Activated CD4-positive, alpha-beta T cell treated with anti-CD3 and anti-CD28 coated beads, Interleukin-2, amount 50 U/mL, for 1 hour (primary cell): ENCODE results near the gene UBE2K.
"Not testable (repeated sequence)": the region's sequence is repeated elsewhere in the genome, so short reads cannot be mapped to it uniquely, and the experiment has no call there.

Source experiments
- DNase-seq: peaks from one replicate; pipeline ENCODE4 v3.0.0-alpha.2; 2020

Gene UBE2K

DNA sequence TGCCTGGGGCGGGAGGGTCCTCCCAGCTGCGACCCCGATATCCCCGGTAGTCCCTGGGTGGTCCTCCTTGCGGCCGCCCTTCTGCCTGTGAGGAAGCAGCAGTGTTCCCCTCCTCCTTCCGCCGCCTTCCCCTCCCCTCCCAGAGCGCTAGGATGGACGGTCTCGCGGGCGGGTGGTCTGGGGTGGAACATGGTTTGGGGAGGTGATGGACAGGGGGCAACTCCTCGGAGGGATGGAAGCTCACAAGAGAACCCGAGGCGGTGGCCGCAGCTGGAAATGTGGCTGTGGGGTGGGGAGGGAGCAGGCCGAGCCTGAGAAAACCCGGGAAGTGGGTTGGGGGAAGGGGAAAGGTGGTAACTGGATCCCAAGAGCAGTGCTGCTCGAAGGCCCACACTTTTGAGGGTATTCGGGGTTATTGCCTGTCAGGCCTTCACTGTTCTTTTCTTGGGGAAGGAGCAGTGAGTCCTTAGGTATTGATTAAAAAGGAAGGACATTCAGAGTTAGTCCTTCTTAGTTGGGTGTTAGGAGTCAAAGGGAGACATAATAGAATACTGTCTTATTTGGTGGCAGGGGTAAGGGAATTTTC, 581 bp downstream of the UBE2K start:
- no peak for DNase-seq

DNA sequence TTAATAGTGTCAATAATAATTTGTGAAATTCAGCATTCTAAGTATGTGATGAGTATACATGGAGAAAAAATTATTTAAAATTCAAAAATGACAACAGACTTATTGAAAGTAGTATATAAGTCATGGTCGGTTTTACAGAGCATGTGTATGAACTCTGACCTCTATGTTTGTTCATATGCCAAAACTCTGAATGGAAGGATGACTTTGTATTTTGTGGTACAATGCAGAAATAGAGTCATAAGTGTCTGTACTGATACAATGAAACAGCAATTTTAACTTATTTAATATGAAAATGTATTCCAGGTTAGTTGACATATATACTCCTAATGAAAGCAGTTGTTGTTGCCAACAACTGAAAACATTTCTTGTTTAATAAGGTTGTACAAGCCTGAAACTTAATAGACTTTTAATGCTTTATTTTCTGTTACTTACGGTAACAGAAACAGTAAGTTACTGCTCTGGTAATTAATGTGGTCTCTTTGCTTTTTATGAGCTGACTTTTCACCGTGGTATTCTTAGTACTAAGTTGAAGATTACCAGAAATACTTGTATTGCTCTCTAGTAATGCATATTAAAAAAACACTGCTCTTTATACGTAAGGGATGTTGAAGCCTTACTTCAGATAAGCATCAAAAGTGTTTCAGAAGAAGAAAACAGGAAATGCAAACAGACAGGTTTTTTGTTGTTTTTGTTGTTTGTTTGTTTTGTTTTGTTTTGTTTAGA, 1.9 kb downstream of the UBE2K start:
- DNase-seq: no peak

DNA sequence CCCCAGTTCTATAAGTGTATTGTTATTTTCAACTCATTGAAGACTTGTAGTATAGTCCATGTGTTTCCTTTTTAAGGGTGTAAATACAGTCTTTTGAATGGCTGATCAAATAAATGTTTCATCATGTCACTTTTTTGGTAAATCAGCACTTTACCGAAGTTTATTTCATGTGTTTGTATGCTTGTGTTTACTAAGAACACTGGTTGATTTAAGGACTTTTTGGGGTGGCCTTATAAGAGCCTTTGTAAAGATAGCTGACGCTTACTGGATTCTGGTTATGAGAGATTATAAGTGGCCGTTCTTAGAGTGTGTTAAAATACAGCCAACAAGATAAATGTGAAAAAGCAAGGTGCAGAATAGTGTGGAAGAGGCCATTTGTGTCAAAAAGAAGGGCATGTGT, 2.6 kb downstream of the UBE2K start:
- no peak for DNase-seq

DNA sequence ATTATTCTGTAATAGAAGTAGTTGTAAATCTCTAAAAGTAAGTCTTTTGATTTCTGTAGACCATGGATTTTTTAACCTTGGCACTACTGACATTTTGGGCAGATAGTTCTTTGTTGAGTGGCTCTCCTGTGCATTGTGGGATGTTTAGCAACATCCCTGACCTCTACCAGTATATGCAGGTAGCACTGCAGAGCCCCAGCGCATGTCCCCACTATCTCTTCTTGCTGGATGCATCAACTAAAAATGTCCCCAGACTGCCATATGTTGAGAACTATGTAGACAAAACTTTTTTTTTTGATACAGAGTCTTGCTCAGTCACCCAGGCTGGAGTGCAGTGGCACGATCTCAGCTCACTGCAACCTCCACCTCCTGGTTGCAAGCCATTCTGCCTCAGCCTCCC, 4.8 kb downstream of the UBE2K start:
- DNase-seq: no peak

DNA sequence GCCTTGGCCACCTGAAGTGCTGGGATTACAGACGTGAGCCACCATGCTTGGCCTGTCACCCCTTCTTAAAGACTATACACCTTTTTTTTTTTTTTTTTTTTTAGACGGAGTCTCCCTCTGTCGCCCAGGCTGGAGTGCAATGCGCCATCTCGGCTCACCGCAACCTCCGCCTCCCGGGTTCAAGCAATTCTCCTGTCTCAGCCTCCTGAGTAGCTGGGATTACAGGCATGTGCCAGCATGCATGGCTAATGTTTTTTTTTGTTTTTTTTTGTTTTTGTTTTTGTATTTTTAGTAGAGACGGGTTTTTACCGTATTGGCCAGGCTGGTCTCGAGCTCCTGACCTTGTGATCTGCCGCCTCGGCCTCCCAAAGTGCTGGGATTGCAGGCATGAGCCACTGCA, 6.9 kb downstream of the UBE2K start:
- not testable (repeated sequence) for DNase-seq

DNA sequence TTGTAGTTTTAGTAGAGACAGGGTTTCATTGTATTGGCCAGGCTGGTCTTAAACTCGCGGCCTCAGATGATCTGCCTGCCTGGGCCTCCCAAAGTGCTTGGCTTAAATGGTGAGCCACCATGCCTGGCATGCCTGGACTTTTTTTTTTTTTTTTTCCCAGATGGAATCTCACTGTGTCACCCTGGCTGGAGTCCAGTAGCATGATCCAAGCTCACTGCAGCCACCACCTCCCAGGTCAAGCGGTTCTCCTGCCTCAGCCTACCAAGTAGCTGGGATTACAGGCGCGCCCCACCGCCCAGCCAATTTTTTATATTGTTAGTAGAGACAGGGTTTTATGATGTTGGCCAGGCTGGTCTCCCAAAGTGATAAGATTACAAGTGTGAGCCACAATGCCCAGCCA, 8.4 kb downstream of the UBE2K start:
- no peak for DNase-seq

DNA sequence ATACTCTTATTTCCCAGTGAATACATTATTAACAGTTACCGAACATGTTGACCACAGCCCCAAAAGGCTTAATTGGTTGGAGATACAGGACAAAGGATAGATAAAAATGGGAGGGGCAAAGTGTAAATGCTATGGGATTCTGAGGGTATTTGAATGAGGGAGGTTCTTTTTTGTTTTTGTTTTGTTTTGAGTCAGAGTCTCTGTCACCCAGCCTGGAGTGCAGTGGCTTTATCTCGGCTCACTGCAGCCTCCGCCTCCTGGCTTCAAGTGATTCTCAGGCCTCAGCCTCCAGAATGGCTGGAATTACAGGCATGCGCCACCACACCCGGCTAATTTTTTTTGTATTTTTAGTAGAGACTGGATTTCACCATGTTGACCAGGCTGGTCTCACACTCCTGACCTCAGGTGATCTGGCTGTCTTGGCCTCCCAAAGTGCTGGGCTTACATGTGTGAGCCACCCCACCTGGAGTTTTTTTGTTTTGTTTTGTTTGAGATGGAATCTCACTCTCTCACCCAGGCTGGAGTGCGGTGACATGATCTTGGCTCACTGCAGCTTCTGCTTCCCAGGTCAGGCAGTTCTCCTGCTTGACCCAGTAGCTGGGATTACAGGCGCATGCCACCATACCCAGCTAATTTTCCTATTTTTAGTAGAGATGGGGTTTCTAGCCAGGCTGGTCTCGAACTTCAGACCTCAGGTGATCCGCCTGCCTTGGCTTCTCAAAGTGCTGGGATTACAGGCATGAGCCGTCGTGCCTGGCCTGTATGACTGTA, 9.0 kb downstream of the UBE2K start:
- DNase-seq: no peak

DNA sequence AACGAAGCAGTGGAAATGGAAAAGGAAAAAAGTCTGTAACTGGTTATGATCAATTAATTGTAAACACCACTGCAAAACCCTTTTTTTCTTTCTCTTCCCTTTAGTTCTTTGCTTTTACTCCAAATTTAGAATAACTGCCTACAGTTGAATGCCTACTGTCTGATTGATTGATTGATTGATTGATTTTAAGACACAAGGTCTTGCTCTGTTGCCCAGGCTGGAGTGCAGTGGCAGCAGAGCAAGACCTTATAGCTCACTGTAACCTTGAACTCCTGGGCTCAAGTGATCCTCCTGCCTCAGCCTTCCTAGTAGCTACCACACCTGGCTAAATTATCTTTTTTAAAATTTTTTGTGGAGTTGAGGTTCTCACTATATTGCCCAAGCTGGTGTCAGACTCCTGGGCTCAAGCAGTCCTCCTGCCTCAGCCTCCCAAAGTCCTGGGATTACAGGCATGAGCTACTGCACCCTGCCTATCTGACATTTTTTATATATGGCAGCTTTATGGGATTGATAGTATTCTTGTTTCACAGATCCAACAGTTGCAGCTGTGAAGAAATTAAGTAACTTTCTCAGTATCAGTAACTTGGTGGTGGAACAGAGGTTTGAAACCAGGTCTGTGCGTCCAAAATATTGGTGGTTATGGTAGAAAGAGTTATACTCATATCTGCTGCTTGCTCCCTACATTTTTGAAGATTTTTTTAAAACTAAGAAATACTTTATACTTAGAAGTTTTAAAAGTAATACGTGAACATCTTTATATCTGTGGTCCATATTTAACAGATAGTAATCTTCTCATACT, 12.4 kb downstream of the UBE2K start:
- DNase-seq: no peak

DNA sequence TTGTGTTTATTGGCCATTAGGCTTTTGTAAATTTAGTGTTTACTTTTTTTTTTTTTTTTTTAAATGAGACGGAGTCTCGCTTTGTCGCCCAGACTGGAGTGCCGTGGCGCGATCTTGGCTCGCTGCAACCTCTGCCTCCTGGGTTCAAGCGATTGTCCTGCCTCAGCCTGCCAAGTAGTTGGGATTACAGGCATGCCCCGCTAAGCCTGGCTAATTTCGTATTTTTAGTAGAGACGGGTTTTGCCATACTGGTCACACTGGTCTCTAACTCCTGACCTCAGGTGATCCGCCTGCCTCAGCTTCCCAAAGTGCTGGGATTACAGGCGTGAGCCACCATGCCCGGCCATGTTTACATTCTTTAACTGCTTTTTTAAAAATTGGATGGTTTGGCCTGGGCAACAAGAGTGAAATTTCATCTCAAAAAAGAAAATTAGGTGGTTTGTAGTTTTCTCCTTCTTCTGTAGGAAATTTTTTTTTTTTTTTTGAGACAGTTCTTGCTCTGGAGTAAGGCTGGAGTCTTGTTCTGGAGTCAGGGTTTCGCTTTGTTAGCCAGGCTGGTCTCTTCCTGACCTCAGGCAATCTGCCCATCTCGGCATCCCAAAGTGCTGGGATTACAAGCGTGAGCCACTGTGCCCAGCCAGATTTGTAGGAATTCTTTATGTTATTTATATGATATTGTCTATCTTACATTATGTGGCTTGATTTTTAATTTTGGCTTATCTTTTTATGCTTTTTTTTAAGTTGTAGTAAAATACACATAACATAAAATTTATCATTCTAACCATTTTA, 15.1 kb downstream of the UBE2K start:
- no peak for DNase-seq

DNA sequence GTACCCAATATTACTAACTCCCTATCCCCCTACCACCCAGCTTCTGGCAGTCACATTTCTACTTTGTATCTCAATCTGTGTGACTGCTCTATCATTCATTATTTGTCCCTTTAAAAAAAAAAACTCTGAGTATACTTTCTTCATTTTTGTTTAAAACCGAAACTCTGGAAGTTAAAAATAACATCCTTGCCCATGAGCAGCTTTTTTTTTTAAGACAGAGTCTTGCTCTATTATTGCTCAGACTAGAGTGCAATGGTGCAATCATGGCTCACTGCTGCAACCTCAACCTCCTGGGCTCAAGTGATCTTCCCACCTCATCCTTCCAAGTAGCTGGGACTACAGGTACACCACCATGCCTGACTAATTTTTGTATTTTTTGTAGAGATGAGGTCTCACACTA, 15.8 kb downstream of the UBE2K start:
- DNase-seq: no peak

DNA sequence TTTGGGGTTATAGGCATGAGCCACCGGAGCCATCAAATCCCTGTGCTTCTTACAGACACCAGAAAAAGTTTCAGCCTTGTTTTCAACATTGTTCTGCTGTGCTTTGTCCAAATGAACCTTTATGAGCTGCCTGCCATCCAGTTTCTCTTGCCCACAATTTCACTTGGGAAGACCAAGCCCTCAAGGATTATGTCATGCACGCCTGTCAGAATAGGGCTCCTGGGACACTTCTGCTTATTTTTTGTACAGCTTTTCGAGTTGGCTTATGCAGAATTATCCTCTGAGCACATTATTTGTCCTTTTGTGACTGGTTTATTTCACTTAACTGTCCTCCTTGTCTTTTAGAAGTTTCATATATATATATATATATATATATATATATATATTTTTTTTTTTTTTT, 16.2 kb downstream of the UBE2K start:
- no peak for DNase-seq

DNA sequence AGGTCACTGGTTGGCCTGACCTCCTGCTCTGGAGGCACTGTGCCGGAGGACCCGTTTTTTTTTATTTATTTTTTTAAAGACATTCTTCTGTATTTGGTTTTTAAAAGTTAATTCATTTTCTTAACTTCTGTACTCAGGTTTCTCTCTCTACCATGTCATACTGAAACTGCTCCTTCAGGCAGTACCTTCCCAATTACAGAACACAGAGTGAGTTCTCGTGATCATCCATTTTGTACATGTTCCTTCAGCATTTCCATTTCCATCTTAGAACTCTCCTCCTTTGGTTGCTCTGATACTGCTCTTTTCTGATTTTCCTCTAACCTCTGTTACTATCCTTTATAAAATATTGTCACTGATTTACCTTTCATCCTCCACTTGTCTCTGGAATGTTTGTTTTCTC, 17.9 kb downstream of the UBE2K start:
- no peak for DNase-seq

DNA sequence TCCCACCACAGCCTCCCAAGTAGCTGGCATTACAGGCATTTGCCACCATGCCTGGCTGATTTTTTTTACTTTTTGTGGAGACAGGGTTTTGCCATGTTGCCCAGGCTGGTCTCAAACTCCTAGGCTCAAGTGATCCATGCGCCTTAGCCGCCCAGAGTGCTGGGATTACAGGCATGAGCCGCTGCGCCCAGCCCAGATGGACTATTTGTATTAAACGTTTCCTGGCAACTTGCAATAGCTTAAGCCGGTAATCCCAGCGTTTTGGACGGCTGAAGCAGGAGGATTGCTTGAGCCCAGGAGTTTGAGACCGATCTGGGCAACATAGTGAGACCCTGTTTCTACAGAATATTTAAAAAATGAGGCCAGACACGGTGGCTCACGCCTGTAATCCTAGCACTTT, 18.4 kb downstream of the UBE2K start:
- no peak for DNase-seq

DNA sequence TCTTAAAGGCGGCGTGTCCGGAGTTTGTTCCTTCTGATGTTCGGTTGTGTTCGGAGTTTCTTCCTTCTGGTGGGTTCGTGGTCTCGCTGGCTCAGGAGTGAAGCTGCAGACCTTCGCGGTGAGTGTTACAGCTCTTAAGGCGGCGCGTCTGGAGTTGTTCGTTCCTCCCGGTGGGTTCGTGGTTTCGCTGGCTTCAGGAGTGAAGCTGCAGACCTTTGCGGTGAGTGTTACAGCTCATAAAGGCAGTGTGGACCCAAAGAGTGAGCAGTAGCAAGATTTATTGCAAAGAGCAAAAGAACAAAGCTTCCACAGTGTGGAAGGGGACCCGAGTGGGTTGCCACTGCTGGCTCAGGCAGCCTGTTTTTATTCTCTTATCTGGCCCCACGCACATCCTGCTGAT, 19.8 kb downstream of the UBE2K start:
- DNase-seq: not testable (repeated sequence)

DNA sequence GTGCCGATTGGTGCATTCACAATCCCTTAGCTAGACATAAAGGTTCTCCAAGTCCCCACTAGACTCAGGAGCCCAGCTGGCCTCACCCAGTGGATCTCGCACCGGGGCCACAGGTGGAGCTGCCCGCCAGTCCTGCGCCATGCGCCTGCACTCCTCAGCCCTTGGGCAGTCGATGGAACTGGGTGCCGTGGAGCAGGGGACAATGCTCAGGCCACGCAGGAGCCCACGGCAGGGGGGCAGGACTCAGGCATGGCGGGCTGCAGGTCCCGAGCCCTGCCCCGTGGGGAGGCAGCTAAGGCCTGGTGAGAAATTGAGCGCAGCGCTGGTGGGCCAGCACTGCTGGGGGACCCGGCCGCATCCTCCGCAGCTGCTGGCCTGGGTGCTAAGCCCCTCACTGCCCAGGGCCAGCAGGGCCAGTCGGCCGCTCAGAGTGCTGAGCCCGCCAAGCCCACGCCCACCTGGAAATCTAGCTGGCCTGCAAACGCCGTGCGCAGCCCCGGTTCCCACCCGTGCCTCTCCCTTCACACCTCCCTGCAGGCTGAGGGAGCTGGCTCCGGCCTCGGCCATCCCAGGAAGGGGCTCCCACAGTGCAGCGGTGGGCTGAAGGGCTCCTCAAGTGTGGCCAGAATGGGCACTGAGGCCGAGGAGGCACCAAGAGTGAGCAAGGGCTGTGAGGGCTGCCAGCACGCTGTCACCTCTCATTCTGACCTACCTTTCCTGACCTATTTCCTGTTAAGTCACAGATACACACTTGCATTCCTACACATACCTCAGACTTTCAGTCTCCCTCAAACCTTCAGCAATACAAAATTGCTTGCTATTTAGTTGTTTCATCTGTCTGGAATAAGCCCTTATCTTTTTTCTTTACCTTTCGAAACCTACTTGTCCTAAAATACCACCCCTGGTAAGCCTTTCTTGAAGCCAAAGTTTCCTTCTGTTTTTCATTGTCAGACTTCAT, 20.7 kb downstream of the UBE2K start:
- DNase-seq: no peak

DNA sequence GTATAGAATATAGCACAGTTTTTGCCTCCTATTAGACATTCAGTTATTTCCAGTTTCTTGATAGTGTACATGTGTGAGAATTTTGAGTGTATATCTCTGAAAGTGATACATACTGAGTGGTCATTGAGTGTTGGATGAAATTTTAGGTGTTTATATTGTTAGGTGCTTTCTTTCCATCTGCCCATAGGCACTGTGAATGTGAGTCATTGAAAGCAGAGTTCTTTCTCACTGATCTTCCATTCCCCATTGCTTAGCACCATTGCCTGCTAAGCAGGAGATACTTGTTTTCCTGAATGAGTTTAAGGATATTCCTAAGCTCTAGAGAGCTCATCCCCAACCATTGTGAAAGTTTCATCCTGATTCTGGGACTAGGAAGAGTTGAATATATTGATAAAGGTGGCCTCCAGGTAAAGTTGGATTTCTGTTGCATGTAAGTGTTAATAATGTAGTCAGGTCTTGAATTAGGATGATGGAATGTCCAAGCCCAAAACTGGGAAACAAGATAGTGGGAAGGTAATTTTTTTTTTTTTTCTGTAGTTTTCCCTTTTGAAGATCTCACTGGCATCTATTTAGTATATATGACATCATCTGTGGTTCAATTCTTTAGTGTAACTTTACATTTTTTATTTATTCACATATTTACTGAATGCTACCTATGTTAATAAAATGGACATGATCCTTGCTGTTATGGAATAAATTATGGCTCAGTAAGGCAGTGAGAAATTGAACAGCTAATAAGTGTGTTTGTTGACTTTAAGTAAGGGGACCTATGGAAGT, 22.1 kb downstream of the UBE2K start:
- no peak for DNase-seq

DNA sequence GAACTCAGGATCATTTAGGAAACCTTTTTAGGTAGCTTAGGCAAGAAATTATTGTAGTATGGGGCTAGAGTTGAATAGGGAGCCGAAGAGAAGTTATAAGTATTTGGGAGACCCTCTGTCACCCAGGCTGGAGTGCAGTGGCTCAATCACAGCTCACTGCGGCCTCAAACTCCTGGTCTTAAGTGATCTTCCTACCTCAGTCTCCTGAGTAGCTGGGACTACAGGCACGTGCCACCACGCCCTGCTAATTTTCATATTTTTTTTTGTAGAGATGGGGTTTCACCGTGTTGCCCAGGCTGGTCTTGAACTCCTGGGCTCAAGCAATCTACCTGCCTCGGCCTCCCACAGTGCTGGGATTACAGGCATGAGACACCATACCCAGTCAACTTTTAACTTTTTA, 23.3 kb downstream of the UBE2K start:
- DNase-seq: not testable (repeated sequence)

DNA sequence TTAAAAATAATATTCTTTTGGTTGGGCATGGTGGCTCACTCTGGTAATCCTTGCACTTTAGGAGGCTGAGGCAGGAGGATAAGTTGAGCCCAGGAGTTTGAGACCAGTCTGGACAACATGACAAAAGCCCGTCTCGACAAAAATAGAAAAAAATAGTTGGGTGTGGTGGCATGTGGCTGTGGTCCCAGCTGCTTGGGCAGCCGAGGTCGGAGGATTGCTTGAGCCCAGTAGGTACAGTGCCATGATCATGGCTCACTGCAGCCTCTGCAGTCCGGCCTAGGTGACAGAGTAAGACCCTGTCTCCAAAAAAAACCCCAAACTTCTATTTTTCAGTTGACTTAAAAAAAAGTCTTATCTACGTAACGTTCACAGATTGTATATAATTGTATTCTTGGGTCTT, 23.9 kb downstream of the UBE2K start:
- DNase-seq: no peak

DNA sequence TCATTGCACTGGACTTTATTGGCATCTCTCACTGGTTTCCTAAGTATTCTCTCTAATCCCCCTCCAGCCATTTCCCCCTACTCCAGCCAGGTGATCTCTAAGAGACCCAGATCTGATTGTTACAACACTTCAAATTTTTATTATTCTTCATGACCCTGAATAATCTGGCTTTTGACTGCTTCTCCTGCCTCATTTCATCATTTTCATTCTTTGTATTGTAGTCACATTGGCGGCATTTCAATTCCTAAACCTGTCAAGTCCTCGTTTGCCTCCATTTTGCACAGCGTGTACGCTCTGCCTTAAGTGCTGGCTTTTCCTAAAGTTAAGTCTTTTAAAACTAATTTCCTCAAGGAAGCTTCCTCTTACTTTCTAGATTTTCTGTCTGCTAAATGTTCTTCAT, 31.6 kb downstream of the UBE2K start:
- DNase-seq: no peak

DNA sequence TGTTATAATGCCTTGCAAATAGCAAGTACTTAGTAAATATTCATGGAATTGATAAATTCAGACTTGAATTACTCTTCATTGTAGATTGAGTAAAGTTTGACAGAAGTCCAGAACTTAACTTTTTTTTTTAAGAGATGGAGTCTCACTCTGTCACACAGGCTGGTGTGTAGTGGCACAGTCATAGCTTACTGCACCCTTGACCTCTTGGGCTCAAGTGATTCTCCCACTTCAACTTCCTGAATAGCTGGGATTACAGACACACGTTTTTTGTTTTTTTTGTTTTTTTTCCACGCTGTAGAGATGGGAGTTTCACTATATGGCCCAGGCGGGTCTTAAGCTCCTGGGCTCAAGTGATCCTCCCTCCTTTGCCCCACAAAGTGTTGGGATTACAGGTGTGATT, 32.1 kb downstream of the UBE2K start:
- DNase-seq: no peak

DNA sequence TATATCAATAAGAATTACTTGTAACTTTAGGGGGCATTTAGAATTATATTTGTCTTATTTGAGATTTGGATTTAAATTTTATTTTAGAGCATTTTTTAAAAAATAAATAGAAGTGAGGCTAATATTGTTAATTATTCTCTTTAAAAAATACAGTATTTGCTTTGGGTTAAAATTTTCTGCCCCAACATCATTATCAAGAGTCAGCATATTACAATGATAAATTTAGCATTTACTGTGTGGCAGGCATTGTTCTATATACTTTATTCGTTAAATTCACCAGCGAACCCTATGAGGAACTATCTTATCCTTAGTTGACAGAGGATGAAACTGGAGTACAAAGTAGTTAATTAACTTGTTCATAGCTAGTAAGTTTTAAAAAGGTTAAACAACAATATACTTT, 34.0 kb downstream of the UBE2K start:
- DNase-seq: no peak
